ENCODE data around the gene BMP5.

DNA sequence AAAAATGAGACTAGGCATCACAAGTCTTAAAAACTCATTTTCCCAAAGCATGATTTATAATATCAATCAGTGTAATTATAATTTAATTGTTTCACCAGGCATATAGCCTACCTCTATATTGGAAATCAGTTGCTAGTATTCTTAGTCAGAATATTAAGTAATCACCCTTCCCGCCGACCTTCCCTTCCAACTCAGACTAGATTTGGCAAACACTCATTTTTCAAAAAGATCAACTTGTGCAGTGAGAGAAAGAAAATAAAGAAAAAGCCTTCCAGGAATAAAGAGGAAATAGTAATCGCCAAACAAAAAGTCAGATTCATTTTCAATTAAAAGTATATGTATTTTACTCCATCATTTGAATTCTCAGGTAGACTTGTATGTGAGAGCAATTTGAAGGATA lies 1.9 kb upstream of the BMP5 start:
- TF ChIP-seq, protein P1, sequence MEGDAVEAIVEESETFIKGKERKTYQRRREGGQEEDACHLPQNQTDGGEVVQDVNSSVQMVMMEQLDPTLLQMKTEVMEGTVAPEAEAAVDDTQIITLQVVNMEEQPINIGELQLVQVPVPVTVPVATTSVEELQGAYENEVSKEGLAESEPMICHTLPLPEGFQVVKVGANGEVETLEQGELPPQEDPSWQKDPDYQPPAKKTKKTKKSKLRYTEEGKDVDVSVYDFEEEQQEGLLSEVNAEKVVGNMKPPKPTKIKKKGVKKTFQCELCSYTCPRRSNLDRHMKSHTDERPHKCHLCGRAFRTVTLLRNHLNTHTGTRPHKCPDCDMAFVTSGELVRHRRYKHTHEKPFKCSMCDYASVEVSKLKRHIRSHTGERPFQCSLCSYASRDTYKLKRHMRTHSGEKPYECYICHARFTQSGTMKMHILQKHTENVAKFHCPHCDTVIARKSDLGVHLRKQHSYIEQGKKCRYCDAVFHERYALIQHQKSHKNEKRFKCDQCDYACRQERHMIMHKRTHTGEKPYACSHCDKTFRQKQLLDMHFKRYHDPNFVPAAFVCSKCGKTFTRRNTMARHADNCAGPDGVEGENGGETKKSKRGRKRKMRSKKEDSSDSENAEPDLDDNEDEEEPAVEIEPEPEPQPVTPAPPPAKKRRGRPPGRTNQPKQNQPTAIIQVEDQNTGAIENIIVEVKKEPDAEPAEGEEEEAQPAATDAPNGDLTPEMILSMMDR (IDR thresholded peaks at IDR 0.05; ENCODE audit: low read depth, low read length, poor library complexity, severe bottlenecking), result no peak
- no peak for TF ChIP-seq EZH2phosphoT487 (IDR thresholded peaks at IDR 0.05; ENCODE audit: borderline replicate concordance, low read length)
